Breast epithelium (tissue), 4 donors: Measurements from ENCODE around the gene SORT1. TPM values are rescaled to one million over a fixed set of nuclear protein-coding genes. Genes with fewer than 3 reads are reported as not detected.
A peak's percentile ranks its signal among the peaks of the same experiment; 100 is the strongest.

Experiments used
- DNase-seq, 2 donors: peaks; one replicate each; pipeline ENCODE4 v3.0.0-alpha.2; 2019; ENCODE audit warnings: low spot score in 2 of 2
- H3K27ac ChIP-seq, 2 donors: fragments of 200-600 bp; sonication (generic) in 1 of 2; one replicate each; pipeline ENCODE4 v1.5.1; 2016 to 2019; ENCODE audit warnings: mild to moderate bottlenecking in 1 of 2
- H3K27me3 ChIP-seq, 2 donors: fragments of 200-600 bp; sonication (generic) in 1 of 2; one replicate each; pipeline versions ENCODE4 v1.5.1 to v1.6.0; 2017 to 2019; ENCODE audit warnings: control low read depth in 1 of 2, mild to moderate bottlenecking in 1 of 2
- H3K36me3 ChIP-seq: fragments of 200-600 bp; one replicate; pipeline ENCODE4 v1.5.1; 2019
- H3K4me1 ChIP-seq, 2 donors: fragments of 200-600 bp; sonication (generic); one replicate each; pipeline ENCODE4 v1.5.1; 2016 to 2019; ENCODE audit warnings: control low read depth in 1 of 2
- H3K4me3 ChIP-seq, 3 donors: fragments of 200-600 bp; sonication (generic); 1 replicate in 2 of 3; 2 replicates in 1 of 3; pipeline ENCODE4 v1.5.1; 2016 to 2019; ENCODE audit warnings: mild to moderate bottlenecking in 3 of 3, moderate library complexity in 2 of 3
- H3K9me3 ChIP-seq, 2 donors: fragments of 200-600 bp; sonication (generic) in 1 of 2; one replicate each; pipeline ENCODE4 v1.5.1; 2016 to 2019; ENCODE audit warnings: control low read depth in 1 of 2
- POLR2A ChIP-seq: fragments of 450-650 bp; IDR thresholded peaks from one replicate; pipeline ENCODE4 v1.6.1; 2016; ENCODE audit warnings: antibody characterized with exemption, mild to moderate bottlenecking, moderate library complexity
- POLR2AphosphoS5 ChIP-seq, 3 donors: sonication (generic); formaldehyde crosslinking; IDR thresholded peaks; one replicate each; pipeline ENCODE4 v1.6.1; 2017; ENCODE audit warnings: antibody characterized with exemption in 3 of 3
- intact Hi-C: fragments of 100-400 bp; cut with DNase I; formaldehyde crosslinking; loops from one replicate; pipeline ENCODE4 v1.15.1; 2023; ENCODE audit warnings: low total_unique reads
- total RNA-seq, 3 donors: library from RNA; depleted of rRNA; stranded (reverse); fragments of >200 nt; gene quantifications; one replicate each; pipeline ENCODE4 v1.1.0, GENCODE V29; 2016
- TF ChIP-seq, protein P1 (sequence below), 3 donors: fragments of 450-650 bp; IDR thresholded peaks; one replicate each; pipeline ENCODE4 v1.5.1; 2016 to 2017; ENCODE audit warnings: antibody characterized with exemption in 3 of 3, mild to moderate bottlenecking in 3 of 3, moderate library complexity in 3 of 3

Gene SORT1
- total RNA-seq, 3 donors from 2014 or later = 51.1 to 135 (median 69.8) TPM

DNA sequence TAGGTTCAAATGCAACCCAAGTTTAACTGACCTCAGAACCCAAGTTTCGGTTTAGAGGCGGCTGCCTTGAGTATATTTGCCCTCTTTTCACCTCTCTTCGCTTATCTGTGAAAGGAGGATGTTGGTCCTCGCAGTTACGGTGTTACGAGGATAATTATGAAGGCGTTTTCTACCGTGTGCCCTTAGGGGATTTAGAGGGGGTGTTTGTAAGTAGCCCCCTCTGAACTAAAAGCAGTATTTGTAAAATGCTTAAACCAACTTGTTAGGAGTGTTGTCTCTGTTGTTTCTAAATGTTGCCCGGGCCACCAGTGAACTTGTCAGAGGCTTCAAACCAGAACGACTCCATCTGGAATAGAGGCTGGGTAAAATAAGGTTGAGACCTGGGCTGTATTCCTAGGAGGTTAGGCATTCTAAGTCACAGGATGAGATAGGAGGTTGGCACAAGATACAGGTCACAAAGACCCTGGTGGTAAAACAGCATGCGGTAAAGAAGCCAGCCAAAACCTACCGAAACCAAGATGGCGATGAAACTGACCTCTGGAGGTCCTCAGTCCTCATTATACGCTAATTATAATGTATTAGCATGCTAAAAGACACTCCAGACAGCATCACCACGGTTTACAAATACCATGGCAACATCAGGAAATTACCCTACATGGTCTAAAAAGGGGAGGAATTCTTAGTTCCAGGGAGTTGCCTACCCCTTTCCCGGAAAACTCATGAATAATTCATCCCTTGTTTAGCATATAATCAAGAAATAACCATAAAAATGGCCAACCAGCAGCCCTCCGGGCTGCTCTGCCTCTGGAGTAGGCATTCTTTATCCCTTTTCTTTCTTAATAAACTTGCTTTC, 113.7 kb downstream of the SORT1 start:
- Histone ChIP-seq H3K4me1 (peaks cover 0 to 3% of the 10 kb centered on the region in 2 donors), H3K27me3 (no peaks in the 10 kb centered on the region), H3K4me3 (peak overlapping the region; percentile 58 to 68 (median 61)), H3K36me3 (no peaks in the 10 kb centered on the region), H3K27ac (peak overlapping the region; percentile 84 to 86), H3K9me3 (no peaks in the 10 kb centered on the region)
- no peak for TF ChIP-seq POLR2AphosphoS5 (IDR thresholded peaks at IDR 0.05)
- TF ChIP-seq POLR2A = no peak
- TF ChIP-seq, protein P1, sequence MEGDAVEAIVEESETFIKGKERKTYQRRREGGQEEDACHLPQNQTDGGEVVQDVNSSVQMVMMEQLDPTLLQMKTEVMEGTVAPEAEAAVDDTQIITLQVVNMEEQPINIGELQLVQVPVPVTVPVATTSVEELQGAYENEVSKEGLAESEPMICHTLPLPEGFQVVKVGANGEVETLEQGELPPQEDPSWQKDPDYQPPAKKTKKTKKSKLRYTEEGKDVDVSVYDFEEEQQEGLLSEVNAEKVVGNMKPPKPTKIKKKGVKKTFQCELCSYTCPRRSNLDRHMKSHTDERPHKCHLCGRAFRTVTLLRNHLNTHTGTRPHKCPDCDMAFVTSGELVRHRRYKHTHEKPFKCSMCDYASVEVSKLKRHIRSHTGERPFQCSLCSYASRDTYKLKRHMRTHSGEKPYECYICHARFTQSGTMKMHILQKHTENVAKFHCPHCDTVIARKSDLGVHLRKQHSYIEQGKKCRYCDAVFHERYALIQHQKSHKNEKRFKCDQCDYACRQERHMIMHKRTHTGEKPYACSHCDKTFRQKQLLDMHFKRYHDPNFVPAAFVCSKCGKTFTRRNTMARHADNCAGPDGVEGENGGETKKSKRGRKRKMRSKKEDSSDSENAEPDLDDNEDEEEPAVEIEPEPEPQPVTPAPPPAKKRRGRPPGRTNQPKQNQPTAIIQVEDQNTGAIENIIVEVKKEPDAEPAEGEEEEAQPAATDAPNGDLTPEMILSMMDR (IDR thresholded peaks at IDR 0.05) = no peak
- intact Hi-C loops = no loop called here
- no peak for DNase-seq

DNA sequence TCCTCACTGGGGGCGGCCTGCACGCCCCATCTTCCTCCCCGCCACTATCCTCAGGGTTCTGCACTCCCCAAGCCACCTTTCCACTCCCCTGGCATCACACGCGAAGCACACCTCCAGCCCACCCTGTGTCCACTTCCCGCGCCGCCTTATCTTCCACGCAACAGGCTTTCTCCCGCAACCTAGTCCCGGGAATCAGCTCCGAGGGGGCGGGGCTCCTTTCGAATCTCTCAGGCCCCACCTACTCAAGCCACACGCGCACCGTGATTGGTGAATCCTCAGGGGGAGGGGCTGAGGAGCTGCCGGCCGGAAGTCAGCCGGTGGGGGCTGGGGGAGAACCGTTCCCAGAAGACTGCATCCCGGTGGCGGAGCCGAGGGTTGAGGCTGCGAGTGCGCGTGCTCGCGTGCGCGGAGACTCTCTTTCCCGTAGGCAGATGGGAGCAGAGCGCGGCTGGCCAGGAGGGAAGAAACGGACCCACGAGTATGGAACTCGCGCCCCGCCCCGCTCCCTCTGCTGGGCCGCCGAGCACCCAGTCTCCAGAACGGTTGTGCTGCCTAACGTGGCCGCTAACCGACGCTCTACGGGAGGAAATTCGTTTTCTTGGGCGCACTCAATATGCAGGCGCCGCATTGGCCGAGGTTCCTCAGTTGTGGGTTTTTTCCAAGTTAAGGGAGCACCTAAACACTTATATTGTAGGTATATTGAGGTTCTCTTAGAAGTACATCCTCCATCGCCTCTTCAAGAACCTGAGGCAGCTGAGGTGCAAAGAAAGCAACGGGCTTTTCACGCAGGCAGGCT, 114.6 kb downstream of the SORT1 start, which contains the start of gene PSRC1:
Gene PSRC1 (minus strand): TSS at position 194 of the 796 bp plus-strand sequence.
- intact Hi-C loops = no loop called here
- peak; percentile 74 for TF ChIP-seq POLR2A
- peak; percentile 83 to 91 (median 85) for TF ChIP-seq POLR2AphosphoS5 (IDR thresholded peaks at IDR 0.05)
- TF ChIP-seq, protein P1 (IDR thresholded peaks at IDR 0.05) = peak in 2 of 3 donors; percentile 40 to 83
- DNase-seq = peak; percentile 94

DNA sequence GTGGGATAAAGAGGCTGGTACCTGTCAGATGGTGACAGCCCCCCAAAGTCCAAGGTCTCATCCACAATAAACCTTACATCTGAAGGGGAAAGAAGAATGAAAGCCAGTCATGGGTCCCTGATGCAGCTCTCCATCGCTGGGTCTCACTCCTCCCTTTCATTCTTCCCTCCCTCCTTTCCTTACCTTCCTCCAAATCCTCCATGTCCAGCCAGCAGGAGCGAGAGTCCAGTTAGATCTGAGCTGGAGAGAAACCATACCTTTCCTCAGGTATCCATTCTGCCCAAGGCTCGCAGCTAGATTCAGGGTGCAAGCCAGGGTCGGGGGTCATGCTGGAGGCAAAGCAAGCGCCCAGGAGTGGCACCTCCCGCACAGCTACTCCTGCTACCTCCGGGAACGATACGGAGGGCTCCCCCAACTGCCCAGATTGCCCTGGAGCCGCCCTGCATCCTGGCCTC, 115.2 kb downstream of the SORT1 start:
- DNase-seq = no peak
- Histone ChIP-seq H3K27me3 (no peaks in the 10 kb centered on the region), H3K36me3 (no peaks in the 10 kb centered on the region), H3K4me3 (peak overlapping the region; percentile 58 to 68 (median 61)), H3K27ac (peak overlapping the region; percentile 2 to 86), H3K4me1 (peaks cover 0 to 3% of the 10 kb centered on the region in 2 donors), H3K9me3 (no peaks in the 10 kb centered on the region)
- intact Hi-C loops = no loop called here
- TF ChIP-seq, protein P1 (IDR thresholded peaks at IDR 0.05) = no peak
- TF ChIP-seq POLR2A (no peak), POLR2AphosphoS5 (IDR thresholded peaks at IDR 0.05) (no peak)

More for the DNA sequence above, 114.6 kb downstream of the SORT1 start, which contains the start of gene PSRC1:
- H3K36me3 ChIP-seq = no peaks in the 10 kb centered on the region
- peak within 1 kb of the TSS; percentile 58 to 68 (median 61) for H3K4me3 ChIP-seq
- no peaks in the 10 kb centered on the region for H3K27me3 ChIP-seq
- H3K4me1 ChIP-seq = peaks cover 0 to 3% of the 10 kb centered on the region in 2 donors
- H3K27ac ChIP-seq = peak within 1 kb of the TSS; percentile 84 to 86
- H3K9me3 ChIP-seq = no peaks in the 10 kb centered on the region

DNA sequence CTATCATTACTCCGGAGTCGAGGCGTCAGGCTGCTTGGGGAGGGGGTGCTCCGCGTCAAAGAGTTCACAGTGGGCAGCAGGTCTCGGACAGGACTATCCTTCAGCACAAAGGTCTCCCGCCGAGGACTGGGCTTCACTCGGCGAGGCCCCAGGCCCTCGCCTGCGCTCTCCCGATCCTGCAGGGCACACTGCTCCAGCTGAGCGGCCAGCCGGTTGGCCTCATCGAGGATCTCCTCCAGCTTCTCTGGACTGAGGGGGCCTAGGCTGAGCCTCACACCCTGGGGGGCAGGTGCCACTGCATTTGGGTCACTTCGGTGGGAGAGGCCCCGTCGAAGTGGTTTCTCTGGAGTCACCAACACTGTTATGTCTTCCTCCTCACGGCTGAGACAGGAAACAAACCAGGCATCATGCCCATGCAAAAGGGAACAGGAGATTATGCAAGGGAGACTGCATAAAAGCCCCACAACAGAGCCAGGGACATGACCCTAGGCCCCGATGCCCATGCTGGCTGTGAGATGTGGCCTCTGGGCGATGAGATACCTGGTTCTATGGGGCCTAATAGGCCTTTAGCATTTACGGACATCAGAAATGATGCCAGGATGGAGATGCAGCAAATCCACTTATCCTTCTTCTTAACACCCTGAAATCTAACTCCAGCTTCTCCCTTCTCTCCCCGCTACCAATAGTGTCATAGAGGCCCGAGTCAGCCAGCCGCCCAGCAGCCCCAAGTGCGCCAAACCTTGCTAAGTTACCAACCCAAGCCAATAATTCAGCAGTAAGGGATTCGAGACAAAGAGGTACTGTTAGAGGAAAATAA, 115.8 kb downstream of the SORT1 start:
- Histone ChIP-seq H3K36me3 (no peaks in the 10 kb centered on the region), H3K9me3 (no peaks in the 10 kb centered on the region), H3K27me3 (no peaks in the 10 kb centered on the region), H3K27ac (peak overlapping the region; percentile 2 to 86), H3K4me3 (peak overlapping the region; percentile 58 to 68 (median 61)), H3K4me1 (peaks cover 0 to 3% of the 10 kb centered on the region in 2 donors)
- DNase-seq = no peak
- intact Hi-C loops = no loop called here
- TF ChIP-seq POLR2A (no peak), POLR2AphosphoS5 (IDR thresholded peaks at IDR 0.05) (no peak)
- TF ChIP-seq, protein P1 (IDR thresholded peaks at IDR 0.05) = no peak
